PC-3 (cell line): Measurements from ENCODE around the gene NCOA1.

ENCODE experiments used
- EZH2 ChIP-seq: fragments of 300-600 bp; sonication (generic); IDR thresholded peaks from one replicate; pipeline ENCODE4 v1.6.1; 2017; ENCODE audit warnings: antibody characterized with exemption, mild to moderate bottlenecking, low read length; ENCODE audit not compliant: unreplicated experiment
- TF ChIP-seq, protein P1 (sequence below): fragments of 300-600 bp; sonication (generic); conservative IDR thresholded peaks from 2 replicates; pipeline ENCODE4 v1.5.1; 2017; ENCODE audit warnings: antibody characterized with exemption, low read depth, mild to moderate bottlenecking, low read length

GRCh38 chr2:24517247-24517646 lies 26.2 kb downstream of the NCOA1 start:
- TF ChIP-seq, protein P1, sequence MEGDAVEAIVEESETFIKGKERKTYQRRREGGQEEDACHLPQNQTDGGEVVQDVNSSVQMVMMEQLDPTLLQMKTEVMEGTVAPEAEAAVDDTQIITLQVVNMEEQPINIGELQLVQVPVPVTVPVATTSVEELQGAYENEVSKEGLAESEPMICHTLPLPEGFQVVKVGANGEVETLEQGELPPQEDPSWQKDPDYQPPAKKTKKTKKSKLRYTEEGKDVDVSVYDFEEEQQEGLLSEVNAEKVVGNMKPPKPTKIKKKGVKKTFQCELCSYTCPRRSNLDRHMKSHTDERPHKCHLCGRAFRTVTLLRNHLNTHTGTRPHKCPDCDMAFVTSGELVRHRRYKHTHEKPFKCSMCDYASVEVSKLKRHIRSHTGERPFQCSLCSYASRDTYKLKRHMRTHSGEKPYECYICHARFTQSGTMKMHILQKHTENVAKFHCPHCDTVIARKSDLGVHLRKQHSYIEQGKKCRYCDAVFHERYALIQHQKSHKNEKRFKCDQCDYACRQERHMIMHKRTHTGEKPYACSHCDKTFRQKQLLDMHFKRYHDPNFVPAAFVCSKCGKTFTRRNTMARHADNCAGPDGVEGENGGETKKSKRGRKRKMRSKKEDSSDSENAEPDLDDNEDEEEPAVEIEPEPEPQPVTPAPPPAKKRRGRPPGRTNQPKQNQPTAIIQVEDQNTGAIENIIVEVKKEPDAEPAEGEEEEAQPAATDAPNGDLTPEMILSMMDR, result no peak
- TF ChIP-seq EZH2, result no peak
